ENCODE measurements around the gene TMEM97.

The TMEM97 gene

GRCh38 chr17:28371245-28372202, 52.5 kb downstream of the TMEM97 start, which contains the start of gene SARM1:
Gene SARM1, plus strand, starts transcription at chr17:28371694. Its CDS starts 339 bp downstream, at chr17:28372033.
- H3K27ac ChIP-seq, result peak within 1 kb of the TSS; percentile 86

GRCh38 chr17:28372203-28372944, 53.4 kb downstream of the TMEM97 start:
- TF ChIP-seq, protein P1, sequence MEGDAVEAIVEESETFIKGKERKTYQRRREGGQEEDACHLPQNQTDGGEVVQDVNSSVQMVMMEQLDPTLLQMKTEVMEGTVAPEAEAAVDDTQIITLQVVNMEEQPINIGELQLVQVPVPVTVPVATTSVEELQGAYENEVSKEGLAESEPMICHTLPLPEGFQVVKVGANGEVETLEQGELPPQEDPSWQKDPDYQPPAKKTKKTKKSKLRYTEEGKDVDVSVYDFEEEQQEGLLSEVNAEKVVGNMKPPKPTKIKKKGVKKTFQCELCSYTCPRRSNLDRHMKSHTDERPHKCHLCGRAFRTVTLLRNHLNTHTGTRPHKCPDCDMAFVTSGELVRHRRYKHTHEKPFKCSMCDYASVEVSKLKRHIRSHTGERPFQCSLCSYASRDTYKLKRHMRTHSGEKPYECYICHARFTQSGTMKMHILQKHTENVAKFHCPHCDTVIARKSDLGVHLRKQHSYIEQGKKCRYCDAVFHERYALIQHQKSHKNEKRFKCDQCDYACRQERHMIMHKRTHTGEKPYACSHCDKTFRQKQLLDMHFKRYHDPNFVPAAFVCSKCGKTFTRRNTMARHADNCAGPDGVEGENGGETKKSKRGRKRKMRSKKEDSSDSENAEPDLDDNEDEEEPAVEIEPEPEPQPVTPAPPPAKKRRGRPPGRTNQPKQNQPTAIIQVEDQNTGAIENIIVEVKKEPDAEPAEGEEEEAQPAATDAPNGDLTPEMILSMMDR (IDR thresholded peaks at IDR 0.05), result peak; percentile 7; the same call in 1 of the 2 replicates
- TF ChIP-seq ZFX (IDR thresholded peaks at IDR 0.05; ENCODE audit: borderline replicate concordance), result 0 out of 2 replicates have a peak, but pooled peaks have one; percentile 57
- H3K27ac ChIP-seq, result peak overlapping the region; percentile 86

More at GRCh38 chr17:28371245-28372202, 52.5 kb downstream of the TMEM97 start, which contains the start of gene SARM1:
- TF ChIP-seq ZFX (IDR thresholded peaks at IDR 0.05; ENCODE audit: borderline replicate concordance), result no peak
- TF ChIP-seq, protein P1 (IDR thresholded peaks at IDR 0.05), result no peak

DNA sequence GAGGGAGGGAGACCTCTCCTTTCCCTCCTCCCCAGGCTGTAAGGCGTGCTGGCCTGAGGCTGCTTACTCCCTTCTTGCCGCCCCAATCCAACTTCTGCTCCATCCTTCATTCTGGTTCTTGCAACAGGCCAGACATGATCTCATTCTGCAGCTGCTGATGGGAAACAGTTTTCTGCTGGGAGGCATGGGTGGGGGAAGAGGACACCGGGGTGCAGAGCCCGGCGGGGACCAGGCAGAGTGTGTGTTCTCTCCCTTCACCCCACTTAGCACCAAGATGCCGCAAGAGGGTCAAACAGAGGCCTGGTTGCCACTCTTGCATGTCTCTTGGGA, 53.9 kb downstream of the TMEM97 start:
- no peak for TF ChIP-seq ZFX (IDR thresholded peaks at IDR 0.05; ENCODE audit: borderline replicate concordance)
- TF ChIP-seq, protein P1 (IDR thresholded peaks at IDR 0.05), result no peak
- H3K27ac ChIP-seq, result peak overlapping the region; percentile 86

Measured in 22Rv1 (cell line).